HAP-1 (cell line): Measurements from ENCODE around the gene GULP1.
"Not testable (repeated sequence)": the region's sequence is repeated elsewhere in the genome, so short reads cannot be mapped to it uniquely, and the experiment has no call there.

Experiments used
- DNase-seq, 2 experiments: peaks; one replicate each; pipeline ENCODE4 v3.0.0-alpha.2; 2016 to 2020; ENCODE audit warnings: low spot score in 2 of 2
- H3K27me3 ChIP-seq: fragments of 250-450 bp; sonication (Bioruptor Pico); 2 replicates; pipeline ENCODE4 v1.5.1; 2020; ENCODE audit warnings: low read depth, mild to moderate bottlenecking, moderate library complexity
- H3K36me3 ChIP-seq: fragments of 250-450 bp; sonication (Bioruptor Pico); replicated peaks from 2 replicates; pipeline ENCODE4 v1.5.1; 2020; ENCODE audit warnings: mild to moderate bottlenecking
- H3K4me1 ChIP-seq: fragments of 250-450 bp; sonication (Bioruptor Pico); 2 replicates; pipeline ENCODE4 v1.5.1; 2020; ENCODE audit warnings: mild to moderate bottlenecking
- H3K4me3 ChIP-seq: fragments of 250-450 bp; sonication (Bioruptor Pico); 2 replicates; pipeline ENCODE4 v1.5.1; 2020; ENCODE audit warnings: mild to moderate bottlenecking, moderate library complexity
- H3K9me3 ChIP-seq: fragments of 250-450 bp; sonication (Bioruptor Pico); 2 replicates; pipeline ENCODE4 v1.5.1; 2020; ENCODE audit warnings: mild to moderate bottlenecking, moderate library complexity
- in situ Hi-C: fragments of 300-500 bp; cut with MboI; formaldehyde crosslinking; loops from 3 replicates; pipeline ENCODE4 v1.14.3; 2020; ENCODE audit warnings: low sequenced_read_pairs, inconsistent platforms, mixed read lengths

The GULP1 gene

DNA sequence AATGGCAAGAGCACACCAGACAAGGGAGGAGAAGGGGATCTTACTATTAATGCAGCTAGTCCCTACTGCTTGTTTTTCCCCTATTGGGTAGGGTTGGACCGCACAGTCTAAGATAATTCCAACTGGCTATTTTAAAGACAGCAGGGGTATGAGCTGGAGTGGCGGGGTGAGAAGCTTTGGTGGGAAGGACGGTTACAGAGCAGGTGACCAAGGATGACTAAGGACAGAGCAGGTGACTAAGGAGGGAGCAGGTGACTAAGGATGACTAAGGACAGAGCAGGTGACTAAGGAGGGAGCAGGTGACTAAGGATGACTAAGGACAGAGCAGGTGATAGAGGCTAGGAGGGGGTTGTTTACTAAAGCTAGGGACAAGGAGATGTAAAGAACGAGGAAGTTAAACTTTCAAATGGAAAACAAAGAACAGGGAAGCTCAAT is 7.3 kb downstream of the GULP1 start:
- DNase-seq, H3K9me3 ChIP-seq, H3K36me3 ChIP-seq, H3K4me3 ChIP-seq, in situ Hi-C loops, H3K27me3 ChIP-seq: not testable (repeated sequence)
- peaks cover 26% of the 10 kb centered on the region for H3K4me1 ChIP-seq

DNA sequence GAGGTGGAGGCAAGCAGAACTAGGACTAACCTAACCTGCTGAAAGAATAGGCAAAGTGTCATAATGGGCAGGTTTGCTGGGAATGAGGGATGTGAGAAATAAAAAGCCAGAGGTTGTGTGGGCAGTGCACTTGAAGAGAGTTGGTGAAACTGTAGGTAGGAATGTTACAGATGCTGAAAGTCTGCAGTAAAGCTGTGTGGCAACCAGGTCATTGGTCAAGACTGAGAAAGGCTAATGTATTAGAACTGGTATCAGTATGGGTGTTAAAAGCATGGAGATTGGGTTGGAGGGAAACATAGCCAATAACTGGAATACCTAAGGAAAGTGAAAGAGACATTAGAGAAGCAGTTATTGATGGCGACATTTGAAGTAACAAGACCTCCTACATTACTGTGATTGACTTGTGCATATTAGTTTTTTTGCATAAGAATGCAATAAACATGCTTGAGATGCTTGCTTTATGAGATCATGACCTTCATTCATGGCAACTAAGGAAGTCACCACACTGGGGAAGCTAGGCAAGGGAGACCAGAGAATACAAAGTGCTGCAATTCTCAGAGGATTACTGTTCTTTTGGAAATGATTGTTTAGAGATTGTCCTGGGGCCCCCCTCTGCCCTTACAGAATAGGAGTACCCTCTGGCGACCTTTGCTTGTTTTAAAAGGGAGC is 11.8 kb downstream of the GULP1 start:
- H3K4me1 ChIP-seq, result peaks cover 47% of the 10 kb centered on the region
- DNase-seq, result peak; percentile 84 to 99
- no peak overlapping the region for H3K4me3 ChIP-seq
- H3K27me3 ChIP-seq, result no peaks in the 10 kb centered on the region
- no peaks in the 10 kb centered on the region for H3K9me3 ChIP-seq
- in situ Hi-C loops, result no loop called here
- H3K36me3 ChIP-seq, result no peaks in the 10 kb centered on the region; the same call in 1 of the 2 replicates

DNA sequence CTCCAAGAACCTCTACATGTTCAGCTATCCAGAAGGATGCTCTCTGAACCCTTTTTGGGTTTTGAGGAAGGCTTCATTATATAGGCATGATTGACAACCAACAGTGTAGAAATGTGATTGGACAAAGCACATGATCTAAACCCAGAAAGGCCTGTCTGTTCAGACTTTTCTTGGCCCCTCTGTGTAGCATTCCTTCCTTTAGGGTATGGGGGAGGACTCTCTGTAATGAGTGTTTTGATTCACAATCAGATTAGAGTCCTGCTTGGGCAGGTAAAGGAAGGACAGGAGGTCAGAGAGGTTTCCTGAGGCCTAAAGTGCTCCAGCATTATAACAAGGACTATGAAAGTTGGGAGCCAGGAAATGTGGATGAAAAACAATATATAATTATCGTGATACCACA is 13.6 kb downstream of the GULP1 start:
- DNase-seq, result no peak
- Histone ChIP-seq H3K4me1 (peaks cover 47% of the 10 kb centered on the region), H3K27me3 (no peaks in the 10 kb centered on the region), H3K9me3 (no peaks in the 10 kb centered on the region), H3K36me3 (no peaks in the 10 kb centered on the region; the same call in 1 of the 2 replicates), H3K4me3 (no peak overlapping the region)
- in situ Hi-C loops, result no loop called here

DNA sequence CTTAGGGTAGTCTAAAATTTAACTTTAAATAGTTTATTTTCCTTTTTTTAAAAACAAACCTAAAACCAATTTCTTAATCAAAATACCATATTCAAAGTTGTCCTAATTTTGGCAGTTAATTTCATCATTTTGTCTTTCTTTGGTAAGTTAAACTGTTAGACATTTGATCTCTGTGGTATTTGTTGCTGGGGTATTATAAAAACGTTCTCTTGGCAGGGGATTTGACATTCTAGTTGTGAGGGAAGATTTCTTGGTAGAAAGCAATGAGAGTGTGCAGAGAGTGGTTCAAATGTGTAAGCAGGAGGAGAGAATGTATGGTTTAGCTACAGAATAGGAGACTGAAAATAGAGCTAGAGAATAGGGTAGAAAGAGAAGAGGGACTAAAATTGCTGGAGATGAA is 14.6 kb downstream of the GULP1 start:
- Histone ChIP-seq H3K4me1 (peaks cover 47% of the 10 kb centered on the region), H3K36me3 (no peaks in the 10 kb centered on the region; the same call in 1 of the 2 replicates), H3K9me3 (no peaks in the 10 kb centered on the region), H3K27me3 (no peaks in the 10 kb centered on the region), H3K4me3 (no peak overlapping the region)
- DNase-seq, result no peak
- in situ Hi-C loops, result no loop called here

DNA sequence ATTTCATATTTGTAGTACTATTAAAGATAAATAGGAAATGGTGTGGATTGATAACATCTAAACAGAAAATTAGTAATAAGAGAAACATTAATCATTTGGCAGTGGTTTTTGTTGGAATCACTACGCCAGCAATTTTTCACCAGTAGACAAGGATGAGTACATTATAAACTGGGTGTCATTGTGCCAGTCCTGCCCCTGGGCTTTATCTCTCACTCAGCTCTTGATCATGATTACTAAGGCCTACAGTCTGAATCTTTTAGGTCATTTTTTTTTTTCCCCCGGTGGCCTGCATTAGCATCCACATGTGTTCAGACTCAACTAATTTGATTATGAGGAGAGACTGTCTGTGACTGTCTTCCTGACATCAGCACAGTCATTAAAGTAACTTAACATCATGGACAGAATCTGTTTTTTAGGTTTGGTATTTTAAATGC is 16.2 kb downstream of the GULP1 start:
- H3K36me3 ChIP-seq, result no peaks in the 10 kb centered on the region; the same call in 1 of the 2 replicates
- in situ Hi-C loops, result no loop called here
- H3K4me1 ChIP-seq, result peaks cover 37% of the 10 kb centered on the region
- H3K27me3 ChIP-seq, result no peaks in the 10 kb centered on the region
- peaks cover 3% of the 10 kb centered on the region; the same call in 1 of the 2 replicates for H3K9me3 ChIP-seq
- no peak for DNase-seq
- H3K4me3 ChIP-seq, result no peak overlapping the region

DNA sequence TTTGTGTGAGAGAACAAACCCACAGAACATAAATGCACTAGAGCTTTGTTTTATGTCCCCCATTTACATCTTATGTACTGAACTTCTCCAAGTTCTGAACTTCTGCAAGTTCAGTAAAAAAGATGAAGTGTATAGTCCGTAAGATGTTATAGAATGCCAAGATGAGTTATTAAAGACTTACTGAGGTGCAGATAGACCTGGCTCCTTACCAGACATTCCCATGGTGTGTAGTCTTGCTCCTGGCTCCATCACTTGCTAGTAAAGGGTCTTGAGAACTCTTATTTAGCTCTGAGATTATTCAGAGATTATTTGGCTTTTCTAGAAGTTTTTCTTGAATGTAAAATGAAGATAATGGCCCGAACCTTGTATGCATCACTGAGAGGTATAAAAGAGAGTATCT is 16.8 kb downstream of the GULP1 start:
- Histone ChIP-seq H3K9me3 (peaks cover 7% of the 10 kb centered on the region; the same call in 1 of the 2 replicates), H3K4me3 (no peak overlapping the region), H3K27me3 (no peaks in the 10 kb centered on the region), H3K4me1 (peaks cover 31% of the 10 kb centered on the region), H3K36me3 (no peaks in the 10 kb centered on the region; the same call in 1 of the 2 replicates)
- in situ Hi-C loops, result no loop called here
- DNase-seq, result no peak

DNA sequence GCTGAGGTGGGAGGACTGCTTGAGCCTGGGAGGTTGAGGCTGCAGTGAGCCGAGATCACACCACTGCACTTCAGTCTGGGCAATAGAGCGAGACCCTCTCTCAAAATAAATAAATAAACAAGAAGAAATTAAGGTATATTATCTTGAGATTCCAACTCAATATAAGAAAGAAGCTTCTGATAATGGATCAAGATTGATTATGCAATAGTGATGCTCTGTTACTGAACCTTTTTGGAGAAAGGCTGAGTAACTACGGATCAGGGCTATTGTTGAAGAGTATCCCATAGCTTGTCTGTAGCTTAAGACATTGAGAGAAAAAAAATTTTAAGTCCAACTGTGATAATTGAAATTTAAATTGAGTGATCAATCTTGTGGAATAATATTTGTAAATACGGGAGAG is 17.7 kb downstream of the GULP1 start:
- in situ Hi-C loops, result no loop called here
- Histone ChIP-seq H3K27me3 (no peaks in the 10 kb centered on the region), H3K9me3 (peaks cover 8% of the 10 kb centered on the region; the same call in 1 of the 2 replicates), H3K4me3 (no peak overlapping the region), H3K4me1 (peaks cover 32% of the 10 kb centered on the region), H3K36me3 (no peaks in the 10 kb centered on the region; the same call in 1 of the 2 replicates)
- no peak for DNase-seq

DNA sequence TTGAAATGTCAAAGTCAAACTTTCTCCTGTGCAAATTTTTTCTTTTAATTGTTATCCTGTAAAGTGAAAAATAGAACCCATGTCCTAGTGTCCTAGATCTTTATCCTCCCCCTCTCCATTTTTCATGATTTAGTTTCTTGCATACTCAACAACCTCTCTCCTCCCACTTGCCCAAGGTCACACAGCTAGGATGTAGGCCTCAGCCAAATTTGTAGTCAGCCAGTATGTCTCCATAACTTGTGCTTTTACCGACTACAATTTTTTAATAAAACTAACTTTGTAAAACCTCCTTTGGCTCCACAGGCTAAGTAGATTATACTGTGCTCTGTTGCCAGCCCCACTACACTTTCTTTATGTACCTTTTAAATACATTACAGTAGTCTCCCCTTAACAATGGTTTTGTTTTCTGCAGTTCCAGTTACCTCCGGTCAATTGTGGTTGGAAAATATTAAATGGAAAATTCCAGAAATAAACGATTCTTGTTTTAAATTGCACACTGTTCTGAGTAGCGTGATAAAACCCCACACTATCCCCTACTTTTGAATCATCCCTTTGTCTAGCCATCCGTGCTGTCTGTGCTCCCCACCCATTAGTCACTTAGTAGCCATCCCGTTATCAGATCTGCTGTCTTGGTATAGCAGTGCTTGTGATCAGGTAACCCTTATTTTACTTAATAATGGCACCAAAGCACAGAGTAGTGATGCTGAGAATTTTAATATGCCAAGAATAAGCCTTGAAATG is 22.8 kb downstream of the GULP1 start:
- peaks cover 8% of the 10 kb centered on the region; the same call in 1 of the 2 replicates for H3K9me3 ChIP-seq
- H3K36me3 ChIP-seq, result no peaks in the 10 kb centered on the region; the same call in 1 of the 2 replicates
- in situ Hi-C loops, result no loop called here
- no peak for DNase-seq
- H3K4me3 ChIP-seq, result no peak overlapping the region
- H3K27me3 ChIP-seq, result no peaks in the 10 kb centered on the region
- H3K4me1 ChIP-seq, result peaks cover 55% of the 10 kb centered on the region

DNA sequence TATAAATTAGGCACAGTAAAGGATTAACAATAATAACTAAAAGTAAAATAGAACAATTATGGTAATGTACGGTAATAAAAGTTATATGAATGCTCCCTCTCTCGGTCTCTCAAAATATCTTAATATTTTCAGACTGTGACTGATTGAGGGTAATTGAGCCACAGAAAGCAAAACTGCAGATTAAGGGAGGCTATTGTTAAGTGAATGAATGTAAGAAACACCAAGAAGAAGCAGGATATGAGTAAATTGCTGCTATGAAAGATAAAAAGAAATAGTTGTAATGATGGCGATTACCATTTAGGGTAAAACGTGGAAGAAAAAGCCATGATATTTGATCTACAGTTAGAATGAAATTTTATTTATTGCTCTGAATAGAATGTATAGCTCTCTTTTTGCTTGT is 24.1 kb downstream of the GULP1 start:
- no peak for DNase-seq
- H3K36me3 ChIP-seq, result no peaks in the 10 kb centered on the region; the same call in 1 of the 2 replicates
- H3K27me3 ChIP-seq, result no peaks in the 10 kb centered on the region
- peaks cover 61% of the 10 kb centered on the region for H3K4me1 ChIP-seq
- in situ Hi-C loops, result no loop called here
- H3K9me3 ChIP-seq, result peaks cover 8% of the 10 kb centered on the region; the same call in 1 of the 2 replicates
- no peak overlapping the region for H3K4me3 ChIP-seq

DNA sequence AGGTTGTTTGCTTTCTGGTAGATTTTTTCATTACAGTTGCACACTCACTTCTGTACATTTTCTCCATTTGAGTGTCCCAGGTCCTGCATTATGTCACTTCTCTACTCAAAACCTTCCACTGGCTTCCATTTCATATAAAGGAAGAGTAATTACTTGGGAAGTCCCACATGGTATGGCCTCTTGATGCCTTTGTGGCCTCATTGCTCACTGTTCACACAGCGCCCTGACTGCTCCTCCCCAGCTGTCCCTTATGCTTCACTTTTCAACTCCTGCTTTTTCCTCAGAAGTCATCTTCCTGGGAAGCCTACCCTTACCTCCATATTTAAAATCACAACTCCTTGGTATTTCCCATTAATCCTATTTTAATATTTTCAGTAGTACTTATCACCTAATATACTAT is 24.7 kb downstream of the GULP1 start:
- Histone ChIP-seq H3K36me3 (no peaks in the 10 kb centered on the region; the same call in 1 of the 2 replicates), H3K27me3 (no peaks in the 10 kb centered on the region), H3K4me1 (peaks cover 61% of the 10 kb centered on the region), H3K4me3 (no peak overlapping the region), H3K9me3 (peaks cover 8% of the 10 kb centered on the region; the same call in 1 of the 2 replicates)
- DNase-seq, result no peak
- in situ Hi-C loops, result no loop called here

DNA sequence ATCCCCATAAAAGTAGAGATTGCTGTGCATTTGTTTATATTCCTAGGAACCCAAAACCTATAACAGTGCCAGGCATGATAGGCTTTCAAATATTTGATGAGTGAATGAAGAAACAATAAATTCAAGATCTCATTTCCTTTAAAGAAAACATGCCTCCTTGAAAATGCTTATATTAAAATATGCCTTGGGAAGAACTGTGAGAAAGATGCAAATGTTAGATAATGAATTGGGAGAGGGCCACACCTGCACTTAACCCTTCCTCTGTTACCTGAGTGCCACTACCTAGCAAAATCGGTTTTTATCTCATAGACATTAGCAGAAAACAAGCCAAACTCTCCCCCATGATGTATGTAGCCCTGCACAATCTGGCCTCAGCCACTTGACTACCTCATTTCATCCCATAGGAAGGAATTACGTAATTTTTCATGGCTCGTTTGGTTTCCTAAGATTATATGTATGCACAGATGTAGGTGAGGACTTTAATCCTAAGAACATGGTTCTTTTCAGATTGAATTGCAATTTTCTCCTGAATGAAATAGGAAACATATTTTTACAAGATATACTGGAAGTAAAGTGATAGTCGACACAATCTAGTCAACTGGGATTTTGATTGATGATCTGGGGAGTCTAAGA is 25.2 kb downstream of the GULP1 start:
- DNase-seq, result no peak
- no peaks in the 10 kb centered on the region for H3K27me3 ChIP-seq
- no peak overlapping the region for H3K4me3 ChIP-seq
- in situ Hi-C loops, result no loop called here
- H3K36me3 ChIP-seq, result no peaks in the 10 kb centered on the region; the same call in 1 of the 2 replicates
- H3K9me3 ChIP-seq, result peaks cover 8% of the 10 kb centered on the region; the same call in 1 of the 2 replicates
- peaks cover 65% of the 10 kb centered on the region for H3K4me1 ChIP-seq

DNA sequence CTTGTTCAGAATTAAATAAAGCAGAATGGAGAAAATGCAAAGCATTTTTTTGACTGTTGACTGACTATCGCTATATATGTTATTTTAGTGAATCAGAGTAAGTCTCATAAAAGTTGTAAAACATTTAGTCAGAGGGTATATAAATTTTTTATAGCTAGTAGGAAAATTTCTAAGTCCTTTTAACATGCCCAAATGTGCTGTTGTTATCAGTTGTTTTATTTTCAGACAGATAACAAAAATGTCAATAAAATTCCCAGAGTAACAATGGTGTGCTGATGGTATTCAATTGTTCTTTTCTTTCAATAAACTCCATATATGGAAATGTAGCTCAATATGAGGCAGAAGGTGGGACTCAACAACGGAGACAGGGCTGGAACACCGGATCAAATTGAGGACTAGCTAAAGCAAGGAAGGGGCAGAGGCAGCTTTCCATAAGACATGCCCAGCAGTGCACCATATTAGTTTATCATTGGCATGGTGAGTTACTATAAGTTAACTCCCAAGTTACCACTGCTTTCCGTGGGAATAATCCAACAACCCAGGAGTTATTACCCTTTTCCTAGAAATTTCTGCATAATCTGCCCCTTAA is 26.6 kb downstream of the GULP1 start:
- H3K4me1 ChIP-seq, result peaks cover 78% of the 10 kb centered on the region
- in situ Hi-C loops, result no loop called here
- no peak overlapping the region for H3K4me3 ChIP-seq
- peaks cover 3% of the 10 kb centered on the region; the same call in 1 of the 2 replicates for H3K9me3 ChIP-seq
- no peaks in the 10 kb centered on the region for H3K36me3 ChIP-seq
- peak; percentile 61 to 77 for DNase-seq
- no peaks in the 10 kb centered on the region for H3K27me3 ChIP-seq

DNA sequence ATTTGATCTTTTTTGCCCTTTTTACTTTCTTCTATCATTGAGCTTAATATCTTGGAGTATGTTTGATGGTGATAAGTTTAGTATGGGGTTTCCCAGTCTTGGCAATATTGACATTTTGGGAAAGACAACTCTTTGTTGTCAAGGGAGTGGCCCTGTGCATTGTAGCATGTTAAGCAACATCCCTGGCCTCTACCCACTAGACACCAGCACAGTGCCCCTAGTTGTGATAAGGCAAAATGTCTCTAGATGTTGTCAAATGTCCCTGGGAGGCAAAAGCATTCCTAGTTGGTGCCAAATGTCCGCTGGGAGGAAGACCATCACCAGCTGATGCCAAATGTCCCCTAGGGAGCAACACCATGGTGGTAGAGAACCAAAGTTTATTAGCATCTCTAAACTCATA is 28.2 kb downstream of the GULP1 start:
- DNase-seq, result peak in 1 of 2 experiments; percentile 34
- in situ Hi-C loops, result no loop called here

More for the DNA sequence above, 28.2 kb downstream of the GULP1 start:
- Histone ChIP-seq H3K4me1 (peaks cover 78% of the 10 kb centered on the region), H3K4me3 (no peak overlapping the region), H3K36me3 (no peaks in the 10 kb centered on the region), H3K9me3 (no peaks in the 10 kb centered on the region), H3K27me3 (no peaks in the 10 kb centered on the region)
